Astrocyte (in vitro differentiated cells and primary cell): ENCODE measurements around the gene CSAG1.

ENCODE experiments used
- EZH2 ChIP-seq: IDR thresholded peaks from 2 replicates; pipeline ENCODE4 v1.6.1; 2012; ENCODE audit warnings: mild to moderate bottlenecking, low read length, inconsistent platforms; ENCODE audit not compliant: insufficient read depth
- TF ChIP-seq, protein P1 (sequence below): IDR thresholded peaks from 2 replicates; pipeline ENCODE4 v1.5.1; 2011; ENCODE audit warnings: low read depth, mild to moderate bottlenecking, inconsistent platforms, low read length, moderate library complexity; ENCODE audit not compliant: insufficient read depth

GRCh38 chrX:152733261-152733975 lies at the start of gene CSAG1, which contains the start of gene MAGEA12:
- TF ChIP-seq, protein P1, sequence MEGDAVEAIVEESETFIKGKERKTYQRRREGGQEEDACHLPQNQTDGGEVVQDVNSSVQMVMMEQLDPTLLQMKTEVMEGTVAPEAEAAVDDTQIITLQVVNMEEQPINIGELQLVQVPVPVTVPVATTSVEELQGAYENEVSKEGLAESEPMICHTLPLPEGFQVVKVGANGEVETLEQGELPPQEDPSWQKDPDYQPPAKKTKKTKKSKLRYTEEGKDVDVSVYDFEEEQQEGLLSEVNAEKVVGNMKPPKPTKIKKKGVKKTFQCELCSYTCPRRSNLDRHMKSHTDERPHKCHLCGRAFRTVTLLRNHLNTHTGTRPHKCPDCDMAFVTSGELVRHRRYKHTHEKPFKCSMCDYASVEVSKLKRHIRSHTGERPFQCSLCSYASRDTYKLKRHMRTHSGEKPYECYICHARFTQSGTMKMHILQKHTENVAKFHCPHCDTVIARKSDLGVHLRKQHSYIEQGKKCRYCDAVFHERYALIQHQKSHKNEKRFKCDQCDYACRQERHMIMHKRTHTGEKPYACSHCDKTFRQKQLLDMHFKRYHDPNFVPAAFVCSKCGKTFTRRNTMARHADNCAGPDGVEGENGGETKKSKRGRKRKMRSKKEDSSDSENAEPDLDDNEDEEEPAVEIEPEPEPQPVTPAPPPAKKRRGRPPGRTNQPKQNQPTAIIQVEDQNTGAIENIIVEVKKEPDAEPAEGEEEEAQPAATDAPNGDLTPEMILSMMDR, result no peak
- no peak for TF ChIP-seq EZH2
